Liver (tissue), 3 donors: Measurements from ENCODE around the gene LHPP.

Experiments used
- CTCF ChIP-seq: fragments of 150-350 bp; IDR thresholded peaks from 2 replicates; pipeline ENCODE4 v1.5.1; 2017; ENCODE audit warnings: improper control_type of control experiment, low read depth, low read length; ENCODE audit not compliant: missing input control
- EGR1 ChIP-seq, 2 donors: IDR thresholded peaks; 2 replicates each; pipeline ENCODE4 v1.6.1; 2016 to 2018; ENCODE audit warnings: antibody characterized with exemption in 2 of 2, low read depth in 2 of 2
- FOXA1 ChIP-seq: IDR thresholded peaks from 2 replicates; pipeline ENCODE4 v1.6.1; 2016; ENCODE audit warnings: antibody characterized with exemption
- GABPA ChIP-seq, 2 donors: IDR thresholded peaks in 1 of 2; conservative IDR thresholded peaks in 1 of 2; 2 replicates each; pipeline ENCODE4 v1.6.1; 2016; ENCODE audit warnings: antibody characterized with exemption in 2 of 2, mild to moderate bottlenecking in 1 of 2, moderate library complexity in 1 of 2
- JUND ChIP-seq, 2 donors: IDR thresholded peaks; 2 replicates each; pipeline ENCODE4 v1.6.1; 2016; ENCODE audit warnings: antibody characterized with exemption in 2 of 2
- MAX ChIP-seq: IDR thresholded peaks from 2 replicates; pipeline ENCODE4 v1.6.1; 2016; ENCODE audit warnings: antibody characterized with exemption
- RAD21 ChIP-seq, 2 donors: IDR thresholded peaks; 2 replicates each; pipeline ENCODE4 v1.6.1; 2016; ENCODE audit warnings: antibody characterized with exemption in 2 of 2, mild to moderate bottlenecking in 2 of 2
- REST ChIP-seq: IDR thresholded peaks from 2 replicates; pipeline ENCODE4 v1.6.1; 2016; ENCODE audit warnings: antibody characterized with exemption, mild to moderate bottlenecking
- RXRA ChIP-seq, 2 donors: IDR thresholded peaks; 2 replicates each; pipeline ENCODE4 v1.6.1; 2017 to 2018; ENCODE audit warnings: antibody characterized with exemption in 2 of 2, mild to moderate bottlenecking in 1 of 2
- TAF1 ChIP-seq: conservative IDR thresholded peaks from 2 replicates; pipeline ENCODE4 v1.6.1; 2016; ENCODE audit warnings: antibody characterized with exemption, mild to moderate bottlenecking
- YY1 ChIP-seq: IDR thresholded peaks from 2 replicates; pipeline ENCODE4 v1.6.1; 2016; ENCODE audit warnings: antibody characterized with exemption, mild to moderate bottlenecking
- ZBTB33 ChIP-seq: IDR thresholded peaks from 2 replicates; pipeline ENCODE4 v1.6.1; 2016; ENCODE audit warnings: antibody characterized with exemption
- donor health status: healthy.
- donor health status: healthy.

- TF ChIP-seq CTCF (no peak), GABPA (IDR thresholded peaks at IDR 0.05 in 1 of 2, conservative IDR thresholded peaks at IDR 0.05 in 1 of 2) (no peak), ZBTB33 (no peak), FOXA1 (no peak), RXRA (IDR thresholded peaks at IDR 0.05) (no peak), JUND (IDR thresholded peaks at IDR 0.05) (no peak), RAD21 (IDR thresholded peaks at IDR 0.05) (no peak), EGR1 (IDR thresholded peaks at IDR 0.05; ENCODE audit: low read depth in 2 of 2) (no peak), YY1 (no peak), MAX (no peak), TAF1 (no peak), REST (no peak)
Measured at GRCh38 chr10:124515244-124515970, 53.8 kb downstream of the LHPP start.
